Right hindlimb (tissue), 1 donor: ENCODE results near the gene GRAP2.
"Not testable (repeated sequence)": the region's sequence is repeated elsewhere in the genome, so short reads cannot be mapped to it uniquely, and the experiment has no call there.

ENCODE experiments used
- DNase-seq: peaks from one replicate; pipeline ENCODE4 v3.0.0-alpha.2; 2018

GRAP2 gene

GRCh38 chr22:39900306-39901227 is at the start of gene GRAP2:
Gene GRAP2 (plus strand): TSS chr22:39901084. CDS start chr22:39947107, 46,023 bp downstream.
- DNase-seq = no peak

GRCh38 chr22:39851606-39852315 is 49.1 kb upstream of the GRAP2 start:
- DNase-seq = no peak

GRCh38 chr22:39852799-39853198 is 48.1 kb upstream of the GRAP2 start:
- no peak for DNase-seq

- DNase-seq = no peak
These were observed 44.3 kb upstream of the GRAP2 start for GRCh38 chr22:39856588-39856987.

GRCh38 chr22:39859903-39860588 is 40.8 kb upstream of the GRAP2 start:
- no peak for DNase-seq

- DNase-seq = no peak
These were observed 32.1 kb upstream of the GRAP2 start for GRCh38 chr22:39868741-39869140.

- DNase-seq = not testable (repeated sequence)
These were observed 31.1 kb upstream of the GRAP2 start for GRCh38 chr22:39869797-39870196.

GRCh38 chr22:39871008-39871798 is 29.7 kb upstream of the GRAP2 start:
- DNase-seq = no peak

- DNase-seq = no peak
These were observed 28.3 kb upstream of the GRAP2 start for GRCh38 chr22:39872548-39872947.

GRCh38 chr22:39873965-39874364 is 26.9 kb upstream of the GRAP2 start:
- DNase-seq = no peak

- not testable (repeated sequence) for DNase-seq
These were observed 25.6 kb upstream of the GRAP2 start for GRCh38 chr22:39875176-39875885.

- no peak for DNase-seq
These were observed 23.6 kb upstream of the GRAP2 start for GRCh38 chr22:39877079-39877845.

GRCh38 chr22:39880722-39881121 is 20.2 kb upstream of the GRAP2 start:
- no peak for DNase-seq

GRCh38 chr22:39883057-39883456 is 17.8 kb upstream of the GRAP2 start:
- no peak for DNase-seq

GRCh38 chr22:39889924-39890323 is 11.0 kb upstream of the GRAP2 start:
- not testable (repeated sequence) for DNase-seq

- DNase-seq = no peak
These were observed 7.4 kb upstream of the GRAP2 start, which contains the start of gene ENTHD1 for GRCh38 chr22:39893526-39893925. Gene ENTHD1 (minus strand): TSS chr22:39893760. CDS start chr22:39887748, 6,012 bp downstream.

- no peak for DNase-seq
These were observed 6.3 kb upstream of the GRAP2 start for GRCh38 chr22:39894554-39895092.

- DNase-seq = no peak
These were observed 5.2 kb upstream of the GRAP2 start for GRCh38 chr22:39895682-39896081.

GRCh38 chr22:39896313-39896996 is 4.4 kb upstream of the GRAP2 start:
- no peak for DNase-seq

GRCh38 chr22:39897841-39898240 is 3.0 kb upstream of the GRAP2 start:
- no peak for DNase-seq
